Medulla oblongata (tissue), 1 donor: ENCODE results near the gene HRH1.
"Not testable (repeated sequence)": the region's sequence is repeated elsewhere in the genome, so short reads cannot be mapped to it uniquely, and the experiment has no call there.

Source experiments
- DNase-seq: peaks from one replicate; pipeline ENCODE4 v3.0.0-alpha.2; 2015; ENCODE audit errors: extremely low spot score

Gene HRH1

DNA sequence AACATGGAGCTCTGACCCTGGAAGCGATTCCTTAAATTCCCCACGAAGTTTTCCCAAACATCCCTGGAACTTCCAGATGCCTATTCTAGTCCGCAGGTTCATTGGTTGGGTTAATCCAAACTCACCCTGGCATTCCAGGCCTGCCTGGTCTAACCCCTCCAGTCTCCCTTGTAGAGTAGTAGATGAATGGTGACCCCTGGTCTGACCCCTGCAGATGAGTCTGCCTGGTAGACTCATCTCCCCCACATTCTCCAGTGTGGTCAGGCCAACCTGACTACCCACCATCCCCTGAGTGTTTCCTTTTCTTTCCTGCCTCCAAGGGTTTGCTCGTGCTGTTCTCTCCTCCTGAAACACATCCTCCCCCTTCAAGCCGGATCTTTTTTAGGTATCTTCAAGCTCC lies 10.8 kb upstream of the HRH1 start:
- no peak for DNase-seq

DNA sequence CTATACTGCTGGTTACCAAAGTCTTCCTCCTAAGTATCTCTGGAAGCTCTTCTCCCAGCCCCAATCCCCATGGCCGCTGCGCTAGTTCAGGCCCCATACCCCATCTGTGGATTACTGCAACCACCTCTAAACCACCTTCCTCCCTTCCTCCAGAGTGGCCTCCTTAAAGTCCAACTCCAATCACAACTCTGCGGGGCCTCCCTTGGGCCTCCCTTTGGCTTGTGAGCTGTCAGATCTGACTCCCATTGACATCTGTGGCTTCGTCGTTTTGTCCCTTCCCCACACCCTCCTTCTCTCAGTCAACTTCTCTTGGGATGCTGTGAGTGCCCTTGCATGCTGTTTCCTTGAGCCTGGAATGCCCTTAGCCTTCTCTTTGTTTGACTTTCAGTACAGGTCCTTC lies 9.3 kb upstream of the HRH1 start:
- DNase-seq: no peak

DNA sequence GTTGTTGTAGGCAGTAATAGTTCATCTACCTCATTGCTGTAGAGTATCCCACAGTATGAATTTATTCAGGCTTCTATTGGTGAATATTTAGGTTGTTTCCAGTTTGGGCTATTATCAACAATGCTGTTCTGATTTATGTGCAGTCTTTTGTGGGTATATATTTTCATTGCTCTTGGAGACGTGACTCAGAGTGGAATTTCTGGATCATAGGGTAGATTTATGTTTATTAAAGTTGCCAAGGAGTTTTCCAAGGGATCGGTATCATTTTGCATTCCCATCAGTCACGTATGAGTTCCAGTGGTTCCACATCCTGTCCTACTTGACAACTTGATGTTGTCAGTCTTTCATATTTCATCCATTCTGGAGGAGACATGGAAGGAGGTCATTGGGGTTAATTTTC lies 8.4 kb upstream of the HRH1 start:
- DNase-seq: no peak

DNA sequence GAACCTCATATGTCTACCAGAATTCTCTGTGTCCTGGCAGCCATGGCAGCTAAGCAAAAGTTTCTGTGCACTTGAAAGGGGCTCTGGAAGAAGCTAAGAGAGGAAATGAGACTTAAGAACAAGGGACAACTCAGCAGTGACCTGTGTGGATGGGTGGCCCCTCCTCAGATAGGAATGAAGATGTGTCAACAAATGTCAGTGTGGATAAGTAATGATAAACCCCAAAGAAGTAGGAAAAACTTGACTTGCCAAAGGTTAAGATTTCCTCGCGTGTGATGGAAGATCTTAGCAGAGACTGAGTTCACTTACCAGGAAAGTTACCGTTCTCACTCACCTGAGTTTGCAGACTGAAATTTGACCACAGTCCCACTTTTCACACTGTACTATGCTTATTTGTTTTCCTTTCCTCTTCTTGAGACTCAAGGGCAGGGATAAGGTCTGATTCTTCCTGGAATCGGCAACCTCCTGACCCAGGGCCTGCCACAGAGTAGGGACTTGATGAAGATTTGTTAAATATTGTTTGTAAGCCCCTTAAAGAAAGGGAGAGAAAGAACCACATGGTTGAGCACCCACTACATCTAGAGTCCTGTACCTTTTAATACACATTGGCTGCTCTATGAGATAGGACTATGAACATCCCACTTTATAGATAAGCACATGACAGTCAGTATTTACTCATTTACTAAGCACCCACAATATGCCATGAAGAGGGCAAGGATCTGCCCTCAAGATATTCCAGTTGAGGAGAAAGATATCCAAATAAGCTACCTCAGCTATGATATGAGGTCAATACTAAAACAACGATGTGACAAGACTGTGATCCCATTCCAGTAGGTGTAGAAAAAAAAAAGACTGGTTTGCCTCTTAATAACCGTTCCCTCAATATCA lies 7.3 kb upstream of the HRH1 start:
- no peak for DNase-seq

DNA sequence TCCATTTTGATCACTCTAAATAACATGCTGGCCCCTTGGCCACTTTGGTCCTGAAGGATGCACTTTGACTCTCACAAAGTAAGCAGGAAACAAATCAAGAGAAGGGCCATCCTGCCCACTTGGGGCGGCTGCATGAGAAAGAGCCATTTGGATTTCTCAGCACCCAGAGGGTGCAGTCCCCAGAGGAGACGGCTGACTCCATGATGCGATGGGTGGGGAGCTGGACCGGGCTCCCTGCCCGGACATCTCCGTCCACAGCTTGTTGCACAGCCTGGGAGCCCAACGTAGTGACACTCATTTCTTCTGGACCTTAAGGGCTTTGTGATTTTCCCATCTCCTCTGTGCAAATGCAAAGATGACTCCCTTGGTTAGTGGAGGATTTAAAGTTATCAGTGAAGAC lies 4.0 kb upstream of the HRH1 start:
- DNase-seq: no peak

DNA sequence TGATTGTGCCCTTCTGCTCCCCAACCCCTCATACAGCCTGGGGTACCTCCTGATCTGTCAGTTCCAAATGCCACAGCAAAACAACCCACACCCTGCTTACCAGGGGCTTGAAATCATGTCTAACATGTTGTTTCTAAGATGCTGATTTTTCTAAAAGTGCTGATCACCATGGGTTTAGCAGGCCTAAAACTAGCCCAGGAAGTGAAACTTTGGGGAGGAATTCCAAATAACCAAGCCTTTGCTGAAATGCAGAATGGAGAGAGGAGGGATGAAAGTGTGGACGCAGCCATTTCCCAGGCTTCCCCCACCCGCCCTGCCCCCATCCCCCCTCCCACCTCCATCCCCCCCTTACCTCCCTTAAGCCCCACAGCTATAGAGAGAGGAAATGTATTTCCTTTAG lies 2.0 kb upstream of the HRH1 start:
- peak; percentile 21 for DNase-seq

DNA sequence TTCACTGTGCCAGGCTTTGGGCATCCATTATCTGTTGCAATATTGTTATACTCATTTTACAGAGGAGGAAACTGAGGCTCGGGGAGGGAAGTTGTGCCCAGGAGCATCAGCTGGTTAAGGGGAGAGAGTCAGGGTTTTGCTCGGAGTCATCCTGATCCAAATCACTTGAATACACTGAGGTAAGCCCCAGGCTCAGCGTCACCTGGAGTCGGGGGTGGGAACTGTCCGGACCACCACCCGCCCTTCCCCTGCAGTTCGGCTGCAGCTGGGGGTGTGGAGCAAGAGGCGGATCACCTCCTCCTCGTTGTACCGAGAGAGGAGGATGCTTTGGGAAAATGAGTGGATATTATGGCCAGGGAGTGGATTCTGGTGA lies 646 bp downstream of the HRH1 start:
- DNase-seq: no peak

DNA sequence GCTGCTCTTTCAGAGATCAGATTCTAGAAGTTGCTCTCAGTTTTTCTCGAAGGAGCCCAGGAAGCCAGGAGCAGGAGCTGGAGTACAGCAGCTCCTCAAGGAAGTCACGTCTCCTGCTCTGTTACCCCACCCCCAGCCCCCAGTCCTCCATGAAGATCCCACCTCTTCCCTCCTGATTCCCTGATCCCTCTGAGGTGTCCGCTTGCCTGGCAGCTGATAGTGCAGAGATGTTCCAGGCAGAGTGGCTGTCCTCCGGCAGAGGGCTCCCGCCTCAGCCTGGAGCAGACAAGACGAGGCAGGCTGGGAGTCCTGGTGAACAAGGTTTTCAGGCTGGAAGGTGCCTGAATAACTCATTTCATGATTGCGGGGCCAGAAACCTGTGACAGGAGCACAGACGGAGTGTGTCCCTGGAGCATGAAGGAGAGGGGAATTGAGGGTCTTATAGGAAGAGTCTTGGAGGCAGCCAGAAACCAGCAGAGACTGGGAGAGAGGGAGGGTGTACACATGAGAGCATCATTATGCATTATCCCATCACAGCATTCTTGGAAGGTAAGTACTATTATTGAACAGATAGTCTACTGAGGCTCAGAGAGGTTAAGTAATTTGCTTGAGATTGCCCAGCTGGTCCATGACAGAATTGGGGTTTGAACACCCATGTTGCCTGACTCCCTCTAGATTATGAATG lies 1.2 kb downstream of the HRH1 start:
- DNase-seq: peak; percentile 68

DNA sequence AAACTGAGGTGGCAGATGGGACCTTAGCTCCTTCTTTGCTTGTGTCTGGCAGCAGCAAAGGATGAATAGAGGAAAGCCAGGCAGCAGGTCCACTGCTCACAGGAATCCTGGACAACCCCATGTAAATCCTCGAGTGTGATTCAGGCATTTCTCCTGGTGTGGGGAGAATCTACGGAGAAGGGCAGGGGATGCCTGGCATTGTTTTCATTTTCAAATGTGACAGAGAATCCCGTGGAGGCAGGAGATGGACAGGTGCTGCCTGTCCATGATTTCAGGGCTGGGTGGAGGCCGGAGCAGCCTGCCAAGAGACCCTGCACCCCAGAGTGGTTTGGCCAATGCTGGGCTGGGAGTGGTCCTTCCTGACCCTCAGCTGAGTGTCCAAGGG lies 1.7 kb downstream of the HRH1 start:
- no peak for DNase-seq

DNA sequence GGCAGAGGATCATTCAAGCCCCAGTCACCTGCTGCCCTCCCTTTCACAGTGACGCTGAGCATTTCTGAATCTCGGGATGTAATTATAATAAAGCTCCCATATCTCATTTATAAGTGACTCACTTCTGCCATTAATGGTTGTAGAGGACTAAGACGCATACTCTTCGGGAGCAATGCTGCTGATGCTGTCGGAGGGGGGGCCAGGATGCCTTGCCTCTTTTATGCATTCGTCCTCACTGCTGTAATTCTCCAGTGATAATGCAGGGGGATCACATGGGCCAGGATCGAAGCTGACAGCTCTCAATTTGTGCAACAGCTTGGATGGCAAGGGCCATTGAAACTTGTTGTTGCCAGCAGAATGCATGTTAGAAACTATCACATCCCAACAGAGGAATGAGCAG lies 3.1 kb downstream of the HRH1 start:
- no peak for DNase-seq

DNA sequence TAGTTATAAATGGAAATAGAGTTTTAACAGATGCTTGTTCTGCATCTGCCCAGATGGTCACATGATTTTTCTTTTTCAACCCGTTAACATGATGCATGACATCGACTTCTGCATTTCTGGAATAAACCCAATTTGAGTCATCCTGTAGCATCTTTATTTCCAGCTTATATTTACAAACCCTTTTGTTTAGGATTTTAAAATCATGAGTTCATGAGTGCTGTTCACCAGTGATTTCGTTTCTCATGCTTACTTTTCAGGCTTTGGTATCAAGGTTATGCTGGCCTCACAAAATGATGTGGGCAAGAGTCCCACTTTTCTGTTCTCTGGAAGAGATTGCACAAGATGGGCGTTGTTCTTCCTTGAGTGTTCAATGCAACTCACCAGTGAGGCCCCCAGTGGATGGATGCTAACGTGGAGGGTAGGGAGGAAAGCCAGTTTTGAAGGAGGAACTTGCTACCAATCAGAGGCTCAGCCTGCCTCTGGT lies 5.2 kb downstream of the HRH1 start:
- peak; percentile 41 for DNase-seq

DNA sequence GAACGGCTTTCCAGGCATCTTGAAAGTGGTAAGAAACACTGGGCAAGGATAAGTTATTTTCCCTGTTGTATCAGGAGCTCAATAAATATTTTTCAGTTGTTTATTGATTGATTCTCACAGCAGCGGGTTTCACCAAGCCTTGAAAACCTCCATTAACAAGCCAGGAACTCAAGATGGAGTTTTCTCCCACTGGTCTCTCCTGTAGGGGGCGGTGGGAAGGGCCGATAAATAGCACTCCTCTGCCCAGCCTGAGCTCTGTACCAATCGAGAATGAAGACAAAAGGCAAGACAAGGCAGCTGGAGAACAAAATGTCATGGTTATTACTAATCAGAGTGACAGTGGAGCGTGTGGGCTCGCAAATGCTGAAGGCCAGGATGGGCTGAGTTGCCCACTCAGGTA lies 7.4 kb downstream of the HRH1 start:
- no peak for DNase-seq

DNA sequence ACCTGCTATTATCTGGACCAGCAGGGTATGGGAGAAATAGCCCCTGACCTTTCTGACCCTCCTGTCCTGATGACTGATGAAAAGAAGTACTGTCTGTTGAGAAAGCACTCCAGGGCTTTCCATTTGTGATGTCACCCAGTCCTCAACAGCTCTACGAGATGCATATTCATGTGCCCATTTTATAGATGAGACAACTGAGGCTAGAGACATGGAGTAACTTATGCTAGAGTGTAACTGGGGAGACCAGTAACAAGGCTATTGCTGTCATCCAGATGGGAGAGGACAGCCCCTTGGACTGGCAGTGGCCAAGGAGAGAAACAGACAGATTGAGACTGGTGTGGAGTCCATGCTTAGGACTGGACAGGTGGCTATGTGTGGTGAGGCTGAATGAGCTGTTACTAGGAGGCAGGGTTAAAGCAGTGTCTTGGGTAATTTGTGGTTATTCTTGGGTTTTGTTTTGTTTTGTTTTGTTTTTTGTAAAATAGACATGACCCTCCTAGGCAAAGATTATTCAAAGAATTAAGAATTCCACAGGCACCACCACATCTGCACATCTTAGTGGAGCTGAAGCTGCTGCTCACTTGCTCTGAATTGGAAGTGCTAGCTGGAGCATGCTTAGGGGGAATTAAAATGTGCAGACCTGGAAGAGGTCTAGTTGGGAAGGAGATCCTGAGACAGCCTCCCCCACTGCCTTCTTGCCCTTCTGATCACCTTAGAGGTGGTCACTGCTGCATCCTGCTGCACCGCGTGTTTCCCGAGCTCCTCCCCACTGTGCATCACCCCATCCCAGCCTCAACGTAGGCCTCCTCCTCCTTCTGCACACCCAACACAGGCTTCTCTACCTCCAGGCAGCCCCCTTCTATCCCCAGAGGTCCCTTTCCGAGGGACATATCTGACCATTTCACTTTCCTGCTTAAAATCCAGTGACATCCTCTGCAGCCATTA lies 8.4 kb downstream of the HRH1 start:
- no peak for DNase-seq

DNA sequence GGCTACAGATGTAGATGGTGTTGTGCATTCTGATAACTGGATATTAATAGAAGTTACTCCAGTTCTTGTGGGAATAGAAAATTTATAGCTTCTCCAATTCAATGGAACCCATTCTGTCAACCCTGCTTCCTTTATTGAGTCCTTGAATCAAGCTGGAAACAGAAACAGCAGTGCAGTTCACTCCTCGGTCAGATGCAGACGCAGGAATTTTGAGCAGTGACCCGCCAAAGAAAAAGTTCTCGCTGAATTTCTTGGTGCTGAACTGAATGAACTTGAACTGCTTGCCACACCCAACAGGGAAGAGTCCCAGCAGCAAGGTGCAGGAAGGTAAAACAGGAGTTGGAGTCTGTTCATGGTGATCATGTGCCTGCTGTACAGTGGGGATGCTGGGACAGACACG lies 10.3 kb downstream of the HRH1 start:
- peak; percentile 31 for DNase-seq

DNA sequence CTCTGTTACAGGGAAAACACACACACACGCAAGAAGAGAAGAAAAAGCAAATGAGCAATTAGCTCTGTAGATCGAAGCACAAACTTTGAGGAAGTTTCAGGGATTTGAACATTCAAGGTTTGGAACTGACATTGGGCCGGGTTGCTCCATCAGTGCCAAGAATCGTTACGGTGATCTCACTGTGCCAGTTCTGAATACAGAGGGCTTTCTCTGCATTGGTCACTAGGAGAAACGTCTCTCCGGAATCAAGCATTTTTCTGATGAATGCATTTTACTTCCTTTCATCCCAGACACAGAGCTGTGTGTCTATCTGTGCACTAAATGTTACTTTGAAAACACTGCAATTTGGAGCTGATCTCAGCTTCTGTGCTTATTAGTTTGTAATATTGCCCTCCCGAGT lies 11.2 kb downstream of the HRH1 start:
- DNase-seq: peak; percentile 40

DNA sequence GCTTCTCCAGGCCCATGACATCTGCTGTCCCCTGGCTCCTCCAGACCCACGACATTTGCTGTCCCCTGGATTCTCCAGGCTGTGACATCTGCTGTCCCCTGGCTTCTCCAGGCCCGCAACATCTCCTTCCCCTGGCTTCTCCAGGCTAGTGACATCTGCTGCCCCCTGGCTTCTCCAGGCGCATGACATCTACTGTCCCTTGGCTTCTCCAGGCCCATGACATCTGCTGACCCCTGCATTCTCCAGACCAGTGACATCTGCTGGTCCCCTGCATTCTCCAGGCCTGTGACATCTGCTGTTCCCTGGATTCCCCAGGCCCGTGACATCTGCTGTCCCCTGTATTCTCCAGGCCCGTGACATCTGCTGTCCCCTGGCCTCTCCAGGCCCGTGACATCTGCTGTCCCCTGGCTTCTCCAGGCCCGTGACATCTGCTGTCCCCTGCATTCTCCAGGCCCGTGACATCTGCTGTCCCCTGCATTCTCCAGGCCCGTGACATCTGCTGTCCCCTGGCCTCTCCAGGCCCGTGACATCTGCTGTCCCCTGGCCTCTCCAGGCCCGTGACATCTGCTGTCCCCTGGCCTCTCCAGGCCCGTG lies 12.6 kb downstream of the HRH1 start:
- DNase-seq: not testable (repeated sequence)

DNA sequence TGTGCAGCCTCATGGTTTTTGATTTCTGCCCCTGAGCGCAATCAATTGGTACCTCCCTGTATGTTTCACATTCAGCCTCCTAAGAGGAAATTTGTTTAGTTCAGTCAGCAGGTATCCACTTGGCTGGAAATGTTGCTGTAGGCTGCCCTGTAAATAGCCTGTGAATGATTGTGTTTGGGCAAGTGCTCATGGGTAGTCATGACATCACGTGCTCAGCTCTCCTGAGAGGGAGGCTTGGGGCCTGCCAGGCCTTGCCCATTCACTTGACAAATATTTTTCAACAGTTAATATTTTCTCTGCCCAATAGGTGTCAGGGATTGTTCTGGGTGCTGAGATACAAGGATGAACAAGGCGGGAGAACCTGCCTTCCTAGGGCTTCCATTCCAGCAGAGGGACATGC lies 13.3 kb downstream of the HRH1 start:
- DNase-seq: no peak

DNA sequence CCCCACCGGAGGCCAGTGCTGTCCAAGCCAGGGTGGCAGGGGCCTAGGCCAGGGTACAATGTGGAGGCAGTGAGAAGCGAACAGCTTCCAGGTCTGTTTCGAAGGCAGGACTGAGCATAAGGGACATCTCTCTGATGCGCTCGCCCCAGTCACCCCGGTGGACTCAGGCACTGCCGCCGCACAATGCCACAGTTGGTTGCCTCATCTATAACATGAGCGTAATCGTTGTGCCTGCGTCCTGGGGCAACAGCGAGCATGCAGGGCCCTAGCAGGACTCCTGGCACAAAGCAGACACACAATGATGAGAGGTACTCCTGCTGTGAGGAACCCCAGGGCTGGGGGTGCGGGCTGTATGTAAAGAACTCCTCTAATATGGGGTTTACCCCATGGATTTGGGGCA lies 14.1 kb downstream of the HRH1 start:
- no peak for DNase-seq

DNA sequence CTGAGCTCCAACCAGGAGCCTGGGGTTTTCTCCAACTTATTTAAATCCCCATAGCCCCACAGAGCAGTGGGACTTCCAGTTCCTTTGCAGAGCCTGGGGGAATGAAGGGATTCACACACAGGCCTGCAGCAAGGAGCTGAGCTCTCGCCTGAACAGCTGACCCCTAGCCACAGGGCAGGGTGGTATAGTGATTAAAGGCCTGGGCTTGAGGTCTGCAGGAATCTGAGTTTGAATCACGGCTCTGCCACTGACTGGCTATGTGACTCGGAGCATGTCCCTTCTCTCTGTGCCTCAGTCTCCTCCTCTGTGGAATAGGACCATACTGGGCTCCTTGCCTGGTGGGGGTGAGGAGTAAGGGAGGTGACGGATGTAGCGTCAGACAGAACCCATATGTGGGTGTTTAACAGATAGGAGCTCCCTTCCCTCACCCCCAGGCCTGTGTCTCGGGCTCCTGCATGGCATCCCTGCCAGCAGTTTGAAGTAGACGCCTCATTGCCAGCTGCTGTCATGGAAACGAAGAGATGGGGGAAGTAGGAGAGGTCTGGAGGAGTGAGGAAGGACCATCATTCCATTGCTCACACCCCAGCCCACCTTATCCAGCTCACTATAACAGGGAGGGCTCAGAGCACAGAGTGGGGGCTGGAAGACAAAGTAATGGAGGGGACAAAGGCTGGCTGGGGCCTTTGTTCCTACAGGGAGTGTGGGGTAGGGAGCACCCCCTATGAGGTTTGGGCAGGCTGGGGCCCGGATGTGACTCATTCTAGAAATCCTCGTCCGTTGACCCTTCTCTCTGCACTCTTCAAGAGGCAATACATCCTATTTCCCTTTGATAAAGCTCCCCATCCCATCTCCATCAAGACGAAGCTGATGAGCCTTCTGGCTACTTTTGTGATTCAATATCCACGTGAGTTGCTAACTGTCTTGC lies 14.8 kb downstream of the HRH1 start:
- DNase-seq: no peak

DNA sequence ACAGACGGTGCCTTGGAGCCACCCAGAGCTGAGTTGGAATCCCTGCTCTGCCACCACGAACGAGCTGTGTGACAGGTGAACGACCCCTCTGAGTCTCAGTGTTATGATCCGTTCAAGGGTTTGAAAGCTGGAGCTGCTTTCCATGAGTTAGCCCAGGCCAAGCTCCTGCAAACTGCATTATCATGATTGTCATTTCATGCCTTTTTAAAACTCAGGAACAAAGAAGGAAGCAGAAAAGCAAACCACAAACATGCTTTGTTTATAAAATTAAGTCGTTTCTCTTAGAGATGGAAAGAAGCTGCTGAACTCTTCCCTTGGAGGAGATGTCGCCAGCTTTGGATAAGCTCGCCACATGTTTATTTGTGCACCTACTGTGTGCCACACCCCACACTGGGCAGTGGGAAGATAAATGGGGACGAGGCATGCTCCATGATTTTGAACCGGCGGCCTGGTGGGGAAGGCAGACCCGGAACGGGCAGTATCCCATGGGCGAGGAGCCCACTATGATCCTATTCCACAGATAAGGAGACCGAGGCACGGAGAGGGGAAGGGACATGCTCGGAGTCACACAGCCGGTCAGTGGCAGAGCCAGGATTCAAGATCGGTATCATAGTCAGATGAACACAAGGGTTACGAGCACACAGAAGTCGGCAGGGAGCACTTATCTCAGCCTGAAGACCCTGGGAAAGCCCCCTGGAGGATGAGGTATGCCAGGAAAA lies 15.9 kb downstream of the HRH1 start:
- no peak for DNase-seq
